ENCODE measurements around the gene OR52R1.

- TF ChIP-seq POLR2AphosphoS5 (IDR thresholded peaks at IDR 0.05; ENCODE audit: borderline replicate concordance, low read depth, low read length) (no peak), EZH2 (IDR thresholded peaks at IDR 0.05) (no peak)
Measured at GRCh38 chr11:4830909-4831308, 26.7 kb upstream of the OR52R1 start.
